Ammon's horn (tissue), 1 donor: Measurements from ENCODE around the gene CNDP1.

Source experiments
- DNase-seq: peaks from one replicate; pipeline ENCODE4 v3.0.0-alpha.2; 2016; ENCODE audit warnings: low spot score

The CNDP1 gene

DNA sequence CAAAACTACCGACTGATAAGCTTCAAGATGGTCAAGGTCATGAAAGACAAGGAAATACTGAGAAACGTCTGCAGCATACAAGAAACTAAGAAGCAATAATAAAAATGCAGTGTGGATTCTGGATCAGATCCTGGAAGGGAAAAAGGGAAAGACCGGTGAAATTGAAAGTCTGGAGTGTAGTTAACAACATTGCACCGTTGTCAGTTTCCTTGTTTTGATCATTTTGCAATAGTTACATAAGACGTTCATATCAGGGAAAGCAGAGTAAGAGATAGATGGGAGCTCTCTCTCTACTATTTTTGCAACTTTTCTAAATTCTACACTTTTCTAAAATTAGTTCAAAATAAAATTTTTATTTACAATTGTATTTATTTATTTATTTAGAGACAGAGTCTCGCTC is 48.3 kb downstream of the CNDP1 start:
- DNase-seq = no peak

DNA sequence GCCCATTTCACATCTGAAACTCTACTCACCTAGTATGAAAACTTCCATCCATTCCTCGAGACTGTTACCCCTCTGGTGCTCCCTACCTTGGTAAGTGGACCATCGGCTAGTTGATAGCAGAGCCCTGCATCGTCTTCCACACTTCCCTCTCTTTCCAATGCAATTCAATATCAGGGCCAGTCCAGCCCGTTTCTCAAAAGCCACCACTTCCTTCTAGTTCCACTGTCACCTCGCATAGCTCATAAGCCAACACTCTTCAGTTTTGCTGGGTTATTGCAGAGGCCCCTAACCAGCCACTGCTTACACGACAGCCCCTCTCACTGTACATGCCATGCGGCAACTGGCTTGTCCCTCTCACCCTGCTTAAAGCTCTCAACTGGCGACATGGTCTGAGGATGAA is 53.1 kb downstream of the CNDP1 start:
- no peak for DNase-seq

DNA sequence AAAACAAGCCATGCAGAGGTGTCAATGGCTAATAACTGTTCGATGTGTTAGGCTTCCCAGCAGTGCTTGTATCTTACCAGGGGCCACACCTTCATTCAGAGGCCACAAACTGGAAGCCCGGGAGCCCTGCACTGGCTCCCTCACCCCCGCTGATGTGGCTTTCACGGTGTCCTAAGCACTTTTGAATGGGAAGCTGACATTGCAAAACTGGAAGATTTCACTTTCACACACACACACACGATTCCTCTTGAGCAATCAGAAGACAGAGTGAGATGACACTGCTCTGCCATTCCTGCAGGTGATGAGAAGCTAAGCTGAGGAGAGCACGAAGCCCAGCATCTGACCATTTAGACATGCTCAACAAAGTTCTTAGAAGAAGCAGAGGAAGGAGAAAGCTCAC is 54.7 kb downstream of the CNDP1 start:
- no peak for DNase-seq

DNA sequence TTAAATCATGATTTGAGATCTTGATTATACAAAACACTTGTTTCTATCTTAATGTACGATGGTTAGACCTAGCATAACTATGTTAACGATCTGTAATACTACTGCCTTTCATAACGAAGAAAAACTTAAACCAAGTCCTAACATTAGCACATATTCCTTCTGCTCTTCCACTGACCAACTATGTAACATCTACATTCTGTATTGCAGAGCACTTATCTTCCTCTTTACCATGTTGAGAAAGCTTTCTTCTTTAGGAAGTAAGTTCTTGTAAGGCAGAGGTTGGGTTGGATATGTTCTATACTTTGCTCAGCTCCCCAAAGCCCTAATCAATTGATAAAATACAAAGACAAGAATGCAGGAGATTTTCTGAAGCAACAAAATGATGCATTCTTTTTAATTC is 55.5 kb downstream of the CNDP1 start:
- DNase-seq = no peak

DNA sequence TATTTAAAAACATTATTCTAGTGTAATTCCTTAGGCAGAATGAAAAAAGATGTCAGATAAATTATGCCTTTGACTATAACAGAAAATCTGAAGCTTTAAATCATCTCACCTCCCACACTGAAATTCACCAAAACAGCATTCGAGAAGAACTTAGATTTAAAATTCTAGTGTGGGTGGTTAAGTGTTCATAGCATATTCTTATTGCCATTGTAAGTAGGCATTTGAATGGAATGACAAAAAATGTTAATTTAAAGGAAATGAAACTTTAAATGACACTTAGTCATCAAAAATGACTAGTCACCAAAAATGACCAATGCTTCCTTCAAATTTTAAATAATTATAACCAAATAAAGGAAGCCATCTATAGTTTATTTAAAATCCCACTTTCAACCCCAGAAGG is 56.4 kb downstream of the CNDP1 start:
- no peak for DNase-seq

DNA sequence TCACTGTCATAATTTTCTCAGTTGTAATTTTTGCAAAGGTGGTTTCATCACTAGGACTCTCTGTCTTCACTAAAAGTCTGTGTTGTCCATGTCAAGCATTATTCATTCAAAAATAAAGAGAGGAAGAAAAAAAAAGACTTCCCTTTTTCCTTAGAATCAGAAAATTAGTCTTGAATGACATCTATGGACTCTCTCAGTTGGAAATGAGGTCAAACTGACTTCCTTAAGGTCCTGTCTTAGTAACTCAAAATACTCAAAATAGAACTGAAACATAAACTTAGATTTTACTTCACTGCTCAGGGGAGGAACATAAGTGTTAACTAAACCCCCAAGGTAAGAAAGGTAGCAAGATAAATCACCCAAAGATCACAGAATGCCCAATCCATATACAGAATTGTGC is 61.1 kb downstream of the CNDP1 start:
- DNase-seq = no peak

DNA sequence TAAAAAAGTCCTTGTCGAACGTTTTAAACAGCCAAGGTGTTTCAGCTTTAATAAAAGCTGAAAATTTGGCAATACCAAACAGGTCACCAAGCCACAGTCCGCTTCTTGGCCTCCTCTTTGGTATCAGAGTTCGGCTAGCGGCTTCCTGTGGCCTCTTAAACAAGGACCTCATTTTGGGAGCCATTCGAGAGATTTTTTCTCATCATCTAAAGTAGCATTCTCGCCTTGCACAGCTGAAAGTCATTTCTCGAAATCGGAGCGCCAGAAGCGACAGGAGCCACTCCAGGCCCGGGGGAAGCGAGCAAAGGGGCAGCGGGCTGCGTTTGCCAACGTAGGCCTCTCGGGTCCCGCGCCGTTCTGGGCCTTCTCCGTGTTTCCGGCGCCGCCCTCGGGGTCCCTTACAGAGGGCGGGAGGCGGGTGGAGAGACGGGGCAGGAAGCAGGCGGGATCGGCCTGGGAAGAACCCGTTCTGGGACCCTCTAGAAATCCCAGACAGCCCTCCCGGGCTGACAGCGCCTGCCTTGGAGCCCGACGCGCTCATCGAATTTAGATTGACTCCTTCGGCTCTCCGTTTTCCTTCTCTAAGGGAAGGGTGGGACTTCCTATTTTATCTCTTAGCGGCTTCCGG is 62.8 kb downstream of the CNDP1 start:
- peak; percentile 76 for DNase-seq

DNA sequence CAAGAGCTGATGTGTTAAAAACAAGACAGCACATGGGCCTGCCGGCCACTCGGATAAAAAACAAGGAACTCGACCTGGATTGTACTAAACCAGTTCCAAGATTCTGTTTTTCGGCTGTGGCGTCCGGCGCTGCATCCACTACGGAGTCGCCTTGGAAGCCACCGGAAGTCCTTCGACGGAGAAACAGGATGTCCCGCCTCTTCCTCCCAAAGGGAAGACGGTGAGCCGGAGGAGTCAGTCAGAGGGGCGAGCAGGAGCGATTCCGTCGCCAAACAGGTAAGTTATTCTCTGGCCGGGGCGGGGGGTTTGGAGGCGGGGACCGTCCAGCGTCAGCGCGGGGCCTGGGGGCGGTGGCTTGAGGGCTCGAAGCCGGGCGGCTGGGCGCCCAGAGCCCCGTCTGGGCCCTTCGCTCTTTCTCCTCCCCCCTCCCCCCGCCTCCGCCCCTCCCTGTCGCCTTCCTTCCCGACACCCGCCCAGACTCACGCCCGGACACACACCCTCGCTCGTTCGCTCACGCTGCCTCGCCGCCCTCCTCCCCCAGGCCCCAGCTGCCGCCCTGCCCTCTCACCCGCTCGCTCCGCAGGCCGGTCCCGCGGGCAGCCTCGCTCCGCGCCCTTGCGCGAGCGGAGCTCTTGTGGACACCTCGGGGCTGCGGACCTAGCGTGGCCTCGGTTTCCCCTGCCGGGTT is 63.5 kb downstream of the CNDP1 start, which contains the start of gene ZNF407:
Gene ZNF407, plus strand, starts transcription at position 209 of the 688 bp plus-strand sequence. CDS start 33,150 bp downstream, outside the sequence.
- peak; percentile 93 for DNase-seq

DNA sequence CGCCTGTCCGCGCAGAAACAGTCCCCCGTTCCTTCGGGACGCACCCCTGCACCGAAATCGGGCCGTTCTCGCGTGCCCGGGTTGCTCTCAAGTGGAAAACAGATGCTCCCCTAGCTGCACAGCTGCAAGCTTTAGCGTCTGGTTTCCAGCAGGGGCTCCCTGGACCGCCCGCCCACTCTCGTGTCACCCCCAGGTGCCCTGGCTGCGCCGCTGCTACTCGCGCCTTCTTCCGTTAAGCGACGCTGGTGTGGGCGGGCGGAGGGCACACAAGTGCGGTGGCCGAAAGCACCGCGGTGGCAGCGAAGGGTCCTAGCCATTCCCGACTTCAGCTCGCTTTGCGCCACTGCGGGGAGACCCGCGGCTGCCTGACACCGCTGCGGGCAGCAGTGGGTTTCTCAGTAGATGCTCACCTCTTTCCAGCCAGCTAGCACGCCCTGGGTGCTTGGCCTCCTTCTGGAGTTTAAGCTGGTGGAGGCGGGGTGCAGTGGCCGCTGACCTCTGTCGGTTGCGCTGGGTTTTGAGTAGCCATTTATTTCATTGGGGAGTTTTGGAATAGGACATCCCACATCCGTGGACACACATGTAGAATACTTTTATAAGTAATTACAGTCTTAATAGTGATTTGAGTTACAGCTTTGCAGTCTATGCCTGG is 64.2 kb downstream of the CNDP1 start:
- peak; percentile 52 for DNase-seq

DNA sequence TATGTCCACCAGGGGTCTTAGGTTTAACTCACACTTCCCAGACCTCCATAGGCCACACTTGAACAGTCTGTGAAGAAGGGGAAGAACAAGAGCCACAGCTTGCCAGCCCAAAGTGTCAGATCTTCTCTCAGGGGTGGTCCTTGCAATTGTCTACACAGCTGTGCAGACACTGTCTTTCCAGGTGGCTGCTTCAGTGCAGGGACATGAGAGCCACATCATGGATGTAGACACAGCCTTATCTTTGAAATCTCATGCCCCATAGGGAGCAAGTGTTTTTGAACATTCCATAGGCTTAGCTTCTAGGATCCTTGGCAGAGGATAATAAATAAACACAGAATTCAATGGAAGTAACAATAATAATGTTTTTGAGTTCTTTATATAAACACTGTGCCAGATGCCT is 70.1 kb downstream of the CNDP1 start:
- DNase-seq = no peak

DNA sequence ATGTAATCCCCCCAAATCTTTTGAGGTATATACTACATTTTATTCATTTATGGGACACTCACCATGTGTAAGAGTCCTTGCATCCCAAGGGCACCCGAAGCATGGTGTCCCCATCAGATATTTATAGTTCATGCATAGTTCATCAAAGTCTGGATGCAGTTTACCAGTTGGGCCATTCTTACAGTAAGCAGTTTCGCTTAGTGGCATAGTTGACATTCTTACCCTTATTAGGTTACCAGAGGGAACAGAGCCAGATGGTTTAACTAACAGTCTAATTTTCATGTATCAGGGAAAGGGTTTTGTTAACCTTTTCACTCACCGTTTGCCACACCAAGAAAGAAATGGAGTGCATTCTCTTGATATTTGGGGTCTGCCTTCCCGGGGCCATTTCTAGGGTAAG is 70.5 kb downstream of the CNDP1 start:
- DNase-seq = no peak

DNA sequence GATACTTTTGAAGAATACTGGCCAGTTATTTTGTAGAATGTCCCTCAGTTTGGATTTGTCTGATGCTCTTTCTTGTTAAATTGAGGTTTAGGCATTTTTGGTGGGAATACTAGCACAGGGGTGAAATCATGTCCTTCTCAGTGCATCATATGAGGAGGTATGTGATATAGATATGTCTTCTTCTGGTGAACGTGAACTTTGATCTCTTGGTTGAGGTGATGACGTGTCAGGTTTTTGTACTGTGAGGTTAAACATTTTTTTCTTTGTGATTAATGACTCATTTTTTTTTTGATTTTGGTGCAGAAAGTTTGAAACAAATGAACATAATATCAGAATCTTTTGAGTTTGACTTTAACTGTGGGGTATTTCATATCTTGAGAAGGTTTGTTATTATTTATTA is 74.4 kb downstream of the CNDP1 start:
- DNase-seq = no peak

DNA sequence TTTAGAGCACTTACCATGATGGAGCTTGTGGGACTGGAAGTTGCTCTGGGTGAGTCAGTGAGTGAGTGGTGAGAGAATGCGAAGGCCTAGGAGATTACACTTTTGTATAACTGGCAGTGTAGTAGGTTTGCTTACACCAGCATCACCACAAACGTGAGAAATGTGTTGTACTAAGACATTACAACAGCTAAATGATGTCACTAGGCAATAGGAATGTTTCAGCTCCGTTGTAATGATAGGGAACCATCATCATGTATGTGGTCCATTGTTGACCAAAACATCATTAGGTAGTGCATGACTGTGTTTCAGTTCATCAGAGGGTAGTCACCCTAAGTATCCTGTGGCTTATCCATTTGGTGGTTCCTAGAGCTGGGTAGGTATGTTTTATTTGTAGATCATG is 75.2 kb downstream of the CNDP1 start:
- DNase-seq = no peak

DNA sequence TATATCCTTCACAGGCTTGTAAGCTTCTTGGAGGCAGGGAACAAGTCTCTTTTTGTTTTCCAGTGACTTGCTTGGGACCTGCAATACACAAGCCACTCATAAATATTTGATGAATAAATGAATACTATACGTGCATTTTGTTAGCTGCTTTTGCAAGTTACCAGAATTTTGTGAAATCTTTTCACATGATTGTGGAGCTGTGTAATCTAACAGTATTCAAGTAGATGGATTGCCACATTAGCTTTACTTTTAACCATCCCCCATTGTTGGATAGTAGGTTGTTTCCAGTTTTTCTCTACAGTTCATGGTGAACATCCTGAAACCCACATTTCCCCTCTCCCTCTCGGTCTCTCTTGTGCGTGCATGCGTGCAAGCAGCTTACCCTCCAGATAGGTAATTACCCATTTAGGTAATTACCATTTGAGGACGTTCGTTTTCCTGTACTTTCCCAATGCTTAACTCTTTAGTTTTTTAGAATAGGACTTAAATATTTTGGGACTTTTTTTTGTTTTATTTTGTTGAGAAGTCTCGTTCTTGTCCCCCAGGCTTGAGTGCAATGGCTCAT is 75.8 kb downstream of the CNDP1 start:
- DNase-seq = no peak

DNA sequence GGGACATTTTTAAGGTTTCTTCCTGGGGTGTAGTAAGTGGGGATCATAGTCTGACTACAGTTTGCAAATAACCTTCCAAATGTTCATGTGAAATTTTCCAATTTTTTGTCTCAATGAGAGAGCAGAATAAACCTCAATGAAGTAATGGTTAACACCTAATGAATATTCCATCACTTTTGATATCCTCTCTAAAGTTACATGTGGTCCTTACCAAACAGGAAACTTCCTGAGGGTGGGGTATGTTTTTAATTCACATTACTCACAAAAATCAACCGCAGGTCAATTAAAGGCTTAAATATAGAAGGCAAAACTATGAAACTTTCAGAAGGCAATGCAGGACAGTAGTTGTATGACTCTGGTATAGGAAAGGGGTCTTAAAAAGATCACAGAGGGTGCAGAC is 76.6 kb downstream of the CNDP1 start:
- DNase-seq = no peak

DNA sequence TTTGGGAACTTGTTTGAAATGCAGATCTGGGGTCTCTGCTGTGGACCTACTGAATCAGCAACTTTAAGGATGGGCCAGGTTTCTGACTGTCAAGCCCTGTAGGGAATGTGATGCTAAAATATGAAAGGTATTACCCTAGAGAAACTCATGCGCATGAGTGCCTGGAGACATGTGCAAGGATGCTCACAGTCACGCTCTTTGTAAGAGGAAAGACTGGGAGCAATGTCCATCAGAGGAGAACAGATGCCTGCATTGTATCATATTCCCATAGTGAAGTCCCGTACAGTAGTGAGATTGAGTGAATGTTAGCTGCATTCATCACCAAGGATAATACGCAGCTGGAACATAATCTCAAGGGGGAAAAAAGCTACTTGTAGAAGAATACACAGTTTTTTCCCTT is 77.5 kb downstream of the CNDP1 start:
- DNase-seq = no peak

DNA sequence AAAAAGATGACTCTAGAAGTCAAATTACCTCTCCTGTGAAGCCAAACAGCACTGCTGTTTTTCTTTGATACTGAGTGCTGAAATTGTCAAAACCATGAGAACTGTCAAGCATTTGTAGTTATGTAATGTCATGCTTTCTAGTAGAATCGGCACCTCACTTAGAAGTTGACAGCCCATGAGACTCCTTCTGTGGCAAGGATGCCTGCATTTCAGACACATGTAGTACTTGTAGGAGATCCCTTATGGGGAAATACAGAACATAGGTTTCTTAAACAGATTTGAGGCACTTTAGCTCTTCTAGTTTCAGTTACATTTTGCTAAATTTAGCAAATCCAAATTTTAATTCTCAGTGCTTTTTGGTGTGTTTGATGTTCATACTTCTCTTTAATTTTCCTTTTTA is 79.1 kb downstream of the CNDP1 start:
- DNase-seq = no peak

DNA sequence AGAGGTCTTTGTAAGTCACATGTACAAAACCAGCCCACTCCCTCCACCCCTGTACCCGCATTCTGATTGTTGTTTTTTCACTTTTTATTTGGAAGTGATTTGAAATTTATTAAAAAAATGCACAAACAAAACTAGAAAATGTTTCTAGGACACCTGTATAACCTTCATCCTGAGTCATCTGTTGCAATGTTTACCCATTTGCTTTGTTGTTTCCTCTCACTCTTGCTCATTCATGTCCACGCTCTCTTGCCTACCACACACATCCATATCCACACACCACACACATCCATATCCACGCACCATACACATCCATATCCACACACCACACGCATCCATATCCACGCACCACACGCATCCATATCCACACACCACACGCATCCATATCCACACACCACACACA is 82.2 kb downstream of the CNDP1 start:
- no peak for DNase-seq

DNA sequence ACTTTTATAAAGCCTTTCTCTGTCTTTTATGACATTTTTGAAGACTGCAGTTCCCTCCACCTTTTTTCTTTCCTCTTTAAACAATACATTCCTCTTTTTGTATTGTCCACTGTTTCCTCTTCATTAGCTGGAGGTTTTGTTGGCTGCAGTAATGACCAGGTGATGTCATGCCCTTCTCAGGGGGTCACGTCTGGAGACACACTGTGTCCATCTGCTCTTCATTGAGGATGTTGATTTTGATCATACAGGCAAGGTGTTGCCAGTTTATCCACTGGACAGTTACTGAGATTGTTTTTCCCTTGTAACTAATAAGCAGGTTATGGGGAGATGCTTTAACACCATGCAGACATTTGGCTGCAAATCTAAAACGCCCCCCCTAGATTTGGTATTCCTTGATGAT is 83.2 kb downstream of the CNDP1 start:
- no peak for DNase-seq

DNA sequence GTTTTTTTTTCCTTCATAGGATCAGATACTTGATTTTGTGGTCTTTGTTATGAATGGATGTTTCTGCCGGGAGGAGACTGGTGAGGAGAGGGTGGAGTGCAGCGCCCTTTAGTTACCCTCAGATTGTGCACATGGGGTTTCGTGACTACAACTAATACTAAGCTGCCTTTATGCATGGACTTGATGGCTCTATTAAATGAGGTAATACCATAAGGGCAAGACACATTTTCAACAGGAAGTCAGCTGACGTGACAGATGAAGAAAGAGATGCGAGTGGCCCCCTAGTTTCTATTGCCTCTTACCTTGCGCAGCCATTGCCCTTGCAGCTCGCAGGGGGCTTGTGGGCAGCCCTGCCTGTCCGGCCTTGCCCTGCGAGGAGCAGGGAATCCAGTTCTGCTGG is 87.8 kb downstream of the CNDP1 start:
- no peak for DNase-seq

DNA sequence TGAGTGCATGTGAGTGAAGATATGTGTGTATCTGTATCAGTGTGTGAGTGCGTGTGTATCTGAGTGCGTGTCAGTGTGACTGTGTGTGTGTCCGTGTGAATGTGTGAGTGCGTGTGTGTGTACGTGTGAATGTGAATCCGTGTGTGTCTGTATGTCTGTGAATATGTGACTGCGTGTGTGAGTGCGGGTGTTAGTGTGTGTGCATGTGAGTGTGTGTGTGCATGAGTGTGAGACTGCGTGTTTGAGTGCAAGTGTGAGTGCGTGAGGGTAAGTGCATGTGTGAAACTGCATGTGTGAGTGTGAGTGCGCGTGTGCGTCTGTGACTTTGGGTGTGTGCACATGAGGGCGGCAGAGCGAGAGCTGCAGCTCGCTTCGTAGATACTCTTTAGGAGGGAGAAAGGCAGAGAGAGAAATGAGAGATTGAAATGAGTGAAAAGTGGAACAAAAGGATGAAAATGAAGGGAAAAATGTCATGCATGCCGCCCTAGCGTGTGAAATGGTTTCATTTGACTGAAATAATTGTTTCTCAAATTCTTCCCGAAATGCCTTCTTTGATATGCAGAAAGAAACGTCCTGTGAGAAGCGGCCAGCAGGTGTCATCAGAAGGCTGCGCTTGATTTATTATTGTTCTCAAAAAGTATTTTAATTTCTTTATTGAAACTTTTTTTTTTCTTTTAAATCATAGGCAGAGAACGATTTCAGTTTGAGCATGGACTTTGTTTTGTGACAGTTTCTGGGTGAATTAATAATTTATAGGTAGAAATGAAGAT is 88.9 kb downstream of the CNDP1 start:
- no peak for DNase-seq

DNA sequence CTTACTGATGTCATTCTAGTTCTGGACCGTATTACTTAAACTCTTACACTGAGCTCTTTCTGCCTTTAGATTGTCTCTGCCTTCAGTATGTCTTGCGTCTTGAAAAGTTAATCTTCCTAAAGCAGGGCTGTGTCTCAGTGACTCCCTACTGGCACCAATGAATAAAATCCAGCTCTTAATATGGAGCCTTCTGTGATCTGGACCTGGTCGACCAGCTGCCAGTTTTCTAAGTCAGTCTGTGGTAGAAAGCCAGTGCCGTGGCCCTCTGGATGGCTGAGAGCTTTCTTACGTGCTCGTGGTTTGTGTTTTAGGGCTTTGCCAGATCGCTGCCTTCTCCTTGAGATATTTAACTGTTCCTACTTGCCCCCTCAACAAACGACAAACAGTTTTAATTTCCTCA is 90.2 kb downstream of the CNDP1 start:
- no peak for DNase-seq
